HepG2 (cell line): Measurements from ENCODE around the gene SLC39A1. TPM values are rescaled to one million over a fixed set of nuclear protein-coding genes. Genes with fewer than 3 reads are reported as not detected.

Source experiments
- ARID4A ChIP-seq: sonication (generic); formaldehyde crosslinking; IDR thresholded peaks from 2 replicates; pipeline ENCODE4 v1.5.0; 2020; ENCODE audit warnings: mild to moderate bottlenecking, missing genetic modification reagents, borderline replicate concordance
- CEBPG ChIP-seq: IDR thresholded peaks from 2 replicates; pipeline ENCODE4 v1.6.1; 2016
- EHMT2 ChIP-seq: fragments of 200-600 bp; sonication (generic); IDR thresholded peaks from 2 replicates; pipeline ENCODE4 v1.7.0; 2017; ENCODE audit warnings: antibody characterized with exemption, low read depth, low read length, borderline replicate concordance
- FOXC1 ChIP-seq: sonication (generic); formaldehyde crosslinking; IDR thresholded peaks from 2 replicates; pipeline ENCODE4 v1.8.0; 2022; ENCODE audit warnings: mild to moderate bottlenecking, missing genetic modification reagents, borderline replicate concordance
- FOXP4 ChIP-seq: sonication (generic); formaldehyde crosslinking; IDR thresholded peaks from 2 replicates; pipeline ENCODE4 v1.4.0; 2020; ENCODE audit warnings: missing genetic modification reagents
- REPIN1 ChIP-seq: sonication (generic); formaldehyde crosslinking; IDR thresholded peaks from 2 replicates; pipeline ENCODE4 v1.8.0; 2022; ENCODE audit warnings: missing genetic modification reagents, low read depth, mild to moderate bottlenecking, borderline replicate concordance
- RFX1 ChIP-seq: fragments of 450-650 bp; IDR thresholded peaks from 2 replicates; pipeline ENCODE4 v1.6.1; 2017
- SIX4 ChIP-seq: sonication (generic); formaldehyde crosslinking; IDR thresholded peaks from 2 replicates; pipeline ENCODE4 v1.4.0; 2020; ENCODE audit warnings: missing genetic modification reagents
- SOX5 ChIP-seq: IDR thresholded peaks from 2 replicates; pipeline ENCODE4 v1.6.1; 2016; ENCODE audit warnings: borderline replicate concordance
- ZBED4 ChIP-seq: sonication (generic); formaldehyde crosslinking; IDR thresholded peaks from 2 replicates; pipeline ENCODE4 v1.4.0; 2020; ENCODE audit warnings: missing genetic modification reagents, borderline replicate concordance
- ZNF143 ChIP-seq: sonication (generic); formaldehyde crosslinking; IDR thresholded peaks from 2 replicates; pipeline ENCODE4 v1.4.0; 2020; ENCODE audit warnings: missing genetic modification reagents
- ZNF296 ChIP-seq: sonication (generic); formaldehyde crosslinking; conservative IDR thresholded peaks from 2 replicates; pipeline ENCODE4 v1.5.0; 2020; ENCODE audit warnings: mild to moderate bottlenecking, missing genetic modification reagents
- ZNF430 ChIP-seq: sonication (generic); formaldehyde crosslinking; IDR thresholded peaks from 2 replicates; pipeline ENCODE4 v1.9.0; 2021; ENCODE audit warnings: mild to moderate bottlenecking, missing genetic modification reagents
- ZNF607 ChIP-seq: sonication (generic); formaldehyde crosslinking; IDR thresholded peaks from 2 replicates; pipeline ENCODE4 v1.5.1; 2020; ENCODE audit warnings: missing genetic modification reagents, mild to moderate bottlenecking, borderline replicate concordance
- ZNF639 ChIP-seq: conservative IDR thresholded peaks from 2 replicates; pipeline ENCODE4 v1.6.1; 2018; ENCODE audit warnings: missing genetic modification reagents
- ZNF772 ChIP-seq: sonication (generic); formaldehyde crosslinking; IDR thresholded peaks from 2 replicates; pipeline ENCODE4 v1.5.0; 2020; ENCODE audit warnings: mild to moderate bottlenecking, missing genetic modification reagents
- polyA plus RNA-seq, 8 experiments: library from polyadenylated mRNA; depleted of rRNA in 3 of 8; stranded (reverse) in 7 of 8; unstranded in 1 of 8; fragments of >200 nt; fragmentation: Illumina TruSeq in 4 of 8; extraction: Trizol in 4 of 8; gene quantifications; 2 replicates each; pipeline versions ENCODE4 v1.2.1 to v1.2.3, GENCODE V29; 2011 to 2016; ENCODE audit warnings: low read depth in 4 of 8, missing spikeins in 1 of 8, mixed read lengths in 1 of 8; ENCODE audit not compliant: insufficient read depth in 1 of 8
- total RNA-seq, 5 experiments: library from RNA; depleted of rRNA; stranded (reverse); fragments of >200 nt; fragmentation: Illumina TruSeq; extraction: Trizol; gene quantifications; 2 replicates each; pipeline ENCODE4 v1.2.3, GENCODE V29; 2016; ENCODE audit warnings: low read depth in 1 of 5

SLC39A1 gene
- total and polyA plus RNA-seq, 2 of the 13 experiments (the other 11 are each of a cell fraction or from before 2014, with no cell fraction given), result 71.2 to 78.4 TPM

GRCh38 chr1:153946622-153947241, 16.6 kb downstream of the SLC39A1 start, which contains the start of gene DENND4B (continued):
- TF ChIP-seq ZNF639 (CRISPR knock-in tag) (peak; percentile 75), ZNF772 (CRISPR knock-in tag) (peak; percentile 69; the same call in 1 of the 2 replicates), RFX1 (no peak), SOX5 (CRISPR knock-in tag) (peak; percentile 56; the same call in 1 of the 2 replicates), ZNF430 (no peak), ZNF296 (CRISPR knock-in tag) (no peak), REPIN1 (CRISPR knock-in tag) (peak; percentile 85; the same call in 1 of the 2 replicates), ARID4A (CRISPR knock-in tag) (peak; percentile 21; the same call in 1 of the 2 replicates), CEBPG (no peak; the same call in 1 of the 2 replicates), FOXP4 (CRISPR knock-in tag) (no peak), ZNF607 (CRISPR knock-in tag) (peak; percentile 77; the same call in 1 of the 2 replicates), SIX4 (CRISPR knock-in tag) (no peak), EHMT2 (no peak), FOXC1 (no peak), ZNF143 (peak; percentile 31; the same call in 1 of the 2 replicates), ZBED4 (peak; percentile 57; the same call in 1 of the 2 replicates)
